ENCODE data around the gene AHCY.
"Not testable (repeated sequence)": the region's sequence is repeated elsewhere in the genome, so short reads cannot be mapped to it uniquely, and the experiment has no call there.

The AHCY gene
- 56.1 to 156 (median 90.1) reads per million in 17 experiments for total RNA-seq

GRCh38 chr20:34302723-34303533, at the start of gene AHCY:
Gene AHCY (minus strand): TSS chr20:34303355. CDS start chr20:34303270, 85 bp downstream.
- peak; percentile 97 to 99 (median 98) for DNase-seq

- peak in 3 of 4 experiments; percentile 12 to 51 (median 51) for DNase-seq
Observed at GRCh38 chr20:34350095-34350494, 46.9 kb upstream of the AHCY start.

- DNase-seq = peak; percentile 47 to 67 (median 61)
Observed at GRCh38 chr20:34347571-34347970, 44.4 kb upstream of the AHCY start.

- DNase-seq = not testable (repeated sequence)
Observed at GRCh38 chr20:34346533-34346865, 43.3 kb upstream of the AHCY start.

GRCh38 chr20:34345839-34346532, 42.8 kb upstream of the AHCY start:
- not testable (repeated sequence) for DNase-seq

- no peak for DNase-seq
Observed at GRCh38 chr20:34345402-34345736, 42.2 kb upstream of the AHCY start.

GRCh38 chr20:34344238-34344637, 41.1 kb upstream of the AHCY start:
- DNase-seq = no peak

- DNase-seq = no peak
Observed at GRCh38 chr20:34343458-34344211, 40.5 kb upstream of the AHCY start.

GRCh38 chr20:34341199-34341598, 38.0 kb upstream of the AHCY start:
- not testable (repeated sequence) for DNase-seq

- not testable (repeated sequence) for DNase-seq
Observed at GRCh38 chr20:34340726-34341125, 37.6 kb upstream of the AHCY start.

- DNase-seq = no peak
Observed at GRCh38 chr20:34337982-34338726, 35.0 kb upstream of the AHCY start.

GRCh38 chr20:34337544-34337943, 34.4 kb upstream of the AHCY start:
- no peak for DNase-seq

- no peak for DNase-seq
Observed at GRCh38 chr20:34334654-34335407, 31.7 kb upstream of the AHCY start.

- DNase-seq = no peak
Observed at GRCh38 chr20:34333786-34334185, 30.6 kb upstream of the AHCY start.

GRCh38 chr20:34332262-34332920, 29.2 kb upstream of the AHCY start:
- DNase-seq = no peak

- DNase-seq = no peak
Observed at GRCh38 chr20:34331838-34332237, 28.7 kb upstream of the AHCY start.

- DNase-seq = not testable (repeated sequence)
Observed at GRCh38 chr20:34330861-34331544, 27.8 kb upstream of the AHCY start.

GRCh38 chr20:34328928-34329677, 25.9 kb upstream of the AHCY start:
- DNase-seq = no peak

GRCh38 chr20:34328207-34328606, 25.1 kb upstream of the AHCY start:
- not testable (repeated sequence) for DNase-seq

GRCh38 chr20:34324541-34324940, 21.4 kb upstream of the AHCY start:
- DNase-seq = no peak

Measured in suppressor macrophage (primary cell).